Endothelial cell of umbilical vein (primary cell): ENCODE measurements around the gene KCNB1. TPM values are rescaled to one million over a fixed set of nuclear protein-coding genes. Genes with fewer than 3 reads are reported as not detected.

Source experiments
- BruUV-seq: library from RNA; stranded (reverse); fragments of 400-500 nt; replicated peaks from 2 replicates; lab custom pipeline; 2021; lab: Mats Ljungman, UMichigan
- CTCF ChIA-PET: fragments of 300-600, 350-600 bp; sonication (Branson Sonifier 250); formaldehyde crosslinking; loops from one replicate; lab custom pipeline; 2021; ENCODE audit warnings: antibody characterized with exemption, inconsistent platforms; lab: Charles Lee
- POLR2A ChIA-PET: fragments of 300-600, 350-600 bp; sonication (Branson Sonifier 250); formaldehyde crosslinking; loops from one replicate; lab custom pipeline; 2021; ENCODE audit warnings: antibody characterized with exemption, inconsistent platforms; lab: Charles Lee
- DNase-seq: peaks from one replicate; pipeline ENCODE4 v3.0.0-alpha.2; 2011; ENCODE audit warnings: low read depth, low spot score
- FAIRE-seq: peaks from 2 replicates; lab custom pipeline; 2011; peaks lifted over from hg19 to GRCh38; lab: Jason Lieb, UNC
- H2AFZ ChIP-seq: 2 replicates; pipeline ENCODE4 v1.6.0; 2012; ENCODE audit warnings: low read depth, low read length, control low read depth, inconsistent platforms
- H3K27ac ChIP-seq: 2 replicates; pipeline ENCODE4 v1.5.1; 2011; ENCODE audit warnings: low read depth, mild to moderate bottlenecking, control low read depth, low read length, moderate library complexity; ENCODE audit not compliant: insufficient read depth
- H3K27me3 ChIP-seq, 2 experiments: 2 replicates each; pipeline versions ENCODE4 v1.6.0 to v1.6.1; 2011; ENCODE audit warnings: low read length in 2 of 2, mixed read lengths in 1 of 2; ENCODE audit not compliant: control insufficient read depth in 2 of 2, insufficient read depth in 2 of 2
- H3K36me3 ChIP-seq, 2 experiments: 2 replicates in 1 of 2; 3 replicates in 1 of 2; pipeline ENCODE4 v1.5.1; 2011; ENCODE audit warnings: low read length in 2 of 2, mild to moderate bottlenecking in 1 of 2, moderate library complexity in 1 of 2; ENCODE audit not compliant: control insufficient read depth in 2 of 2, insufficient read depth in 2 of 2; ENCODE audit errors: extremely low read depth in 1 of 2
- H3K4me1 ChIP-seq: 3 replicates; pipeline ENCODE4 v1.5.1; 2011; ENCODE audit warnings: mild to moderate bottlenecking, low read length; ENCODE audit not compliant: control insufficient read depth, insufficient read depth; ENCODE audit errors: extremely low read depth
- H3K4me2 ChIP-seq: 2 replicates; pipeline ENCODE4 v1.6.1; 2011; ENCODE audit warnings: low read length, control low read depth, mixed read lengths; ENCODE audit not compliant: insufficient read depth
- H3K4me3 ChIP-seq, 3 experiments: fragments of 200-600 bp in 1 of 3; sonication (generic), shearing (Covaris generic) in 1 of 3; replicated peaks in 1 of 3; 2 replicates each; pipeline ENCODE4 v1.5.1; 2011 to 2016; ENCODE audit warnings: control low read depth in 3 of 3, low read length in 3 of 3, mild to moderate bottlenecking in 2 of 3, inconsistent platforms in 1 of 3, low read depth in 1 of 3, moderate library complexity in 1 of 3; ENCODE audit not compliant: insufficient read depth in 1 of 3
- H3K79me2 ChIP-seq: 2 replicates; pipeline ENCODE4 v1.6.0; 2012; ENCODE audit warnings: low read length, inconsistent platforms; ENCODE audit not compliant: control insufficient read depth, insufficient read depth
- H3K9ac ChIP-seq: replicated peaks from 2 replicates; pipeline ENCODE3; 2011; ENCODE audit warnings: low read length, control low read depth; ENCODE audit not compliant: insufficient read depth; ENCODE audit errors: extremely low read depth
- H3K9me1 ChIP-seq: replicated peaks from 3 replicates; pipeline ENCODE4 v1.6.0; 2011; ENCODE audit warnings: mild to moderate bottlenecking, low read length; ENCODE audit not compliant: control insufficient read depth, insufficient read depth; ENCODE audit errors: extremely low read depth
- H3K9me3 ChIP-seq: replicated peaks from 2 replicates; pipeline ENCODE4 v1.5.1; 2012; ENCODE audit warnings: low read length, inconsistent platforms; ENCODE audit not compliant: control insufficient read depth, insufficient read depth
- H4K20me1 ChIP-seq: replicated peaks from 2 replicates; pipeline ENCODE3; 2011; ENCODE audit warnings: mild to moderate bottlenecking, low read length; ENCODE audit not compliant: control insufficient read depth, insufficient read depth; ENCODE audit errors: extremely low read depth
- EZH2 ChIP-seq: IDR thresholded peaks from 2 replicates; pipeline ENCODE4 v1.6.1; 2012; ENCODE audit warnings: borderline replicate concordance, low read depth, mild to moderate bottlenecking, moderate library complexity, low read length, inconsistent platforms; ENCODE audit not compliant: severe bottlenecking
- FOS ChIP-seq: IDR thresholded peaks from 2 replicates; pipeline ENCODE4 v1.6.1; 2011; ENCODE audit warnings: mild to moderate bottlenecking, low read length, moderate library complexity, borderline replicate concordance; ENCODE audit not compliant: insufficient read depth
- GATA2 ChIP-seq: IDR thresholded peaks from 2 replicates; pipeline ENCODE4 v1.7.0; 2011; ENCODE audit warnings: low read depth, mild to moderate bottlenecking, moderate library complexity, mixed read lengths, low read length; ENCODE audit not compliant: insufficient read length, insufficient read depth
- JUN ChIP-seq: IDR thresholded peaks from 2 replicates; pipeline ENCODE4 v1.6.1; 2011; ENCODE audit warnings: borderline replicate concordance, low read depth; ENCODE audit not compliant: insufficient read length, insufficient read depth
- MAX ChIP-seq: IDR thresholded peaks from 2 replicates; pipeline ENCODE4 v1.6.1; 2011; ENCODE audit not compliant: insufficient read depth, insufficient read length
- MYC ChIP-seq: IDR thresholded peaks from one replicate; pipeline ENCODE4 v1.6.1; 2011; ENCODE audit warnings: mild to moderate bottlenecking, low read depth, low read length
- POLR2A ChIP-seq: IDR thresholded peaks from 2 replicates; pipeline ENCODE4 v1.6.1; 2012; ENCODE audit warnings: low read depth, mild to moderate bottlenecking, control low read depth, low read length
- POLR2AphosphoS5 ChIP-seq: IDR thresholded peaks from 2 replicates; pipeline ENCODE4 v1.6.1; 2012; ENCODE audit warnings: low read depth, mild to moderate bottlenecking, control low read depth, low read length, moderate library complexity; ENCODE audit not compliant: insufficient read depth
- dilution Hi-C: fragments of 300-500 bp; cut with MboI; formaldehyde crosslinking; loops from one replicate; pipeline ENCODE4 v1.15.0; 2019; ENCODE audit warnings: low sequenced_read_pairs; ENCODE audit not compliant: extremely low pct_ligation_motif_present
- intact Hi-C: fragments of 100-400 bp; cut with micrococcal nuclease; formaldehyde crosslinking; loops from one replicate; pipeline ENCODE4 v1.10.0; 2022
- polyA plus RNA-seq, 4 experiments: library from polyadenylated mRNA; depleted of rRNA in 3 of 4; stranded (reverse) in 3 of 4; unstranded in 1 of 4; fragments of >200 nt; gene quantifications; 2 replicates each; pipeline versions ENCODE4 v1.2.1 to v1.2.3, GENCODE V29; 2011 to 2012; ENCODE audit warnings: missing spikeins in 1 of 4
- total RNA-seq: library from RNA; stranded (reverse); gene quantifications from 2 replicates; pipeline ENCODE4 v1.2.3, GENCODE V29; 2021
- TF ChIP-seq, protein P1 (sequence below), 2 donors: IDR thresholded peaks; 1 replicate in 1 of 2; 2 replicates in 1 of 2; pipeline ENCODE4 v1.5.1; 2011; ENCODE audit warnings: low read length in 2 of 2, mild to moderate bottlenecking in 2 of 2, moderate library complexity in 2 of 2, control low read depth in 1 of 2, inconsistent platforms in 1 of 2, low read depth in 1 of 2; ENCODE audit not compliant: insufficient read depth in 1 of 2; ENCODE audit errors: extremely low read depth in 1 of 2

KCNB1 gene
- total and polyA plus RNA-seq, 2 donors (not counting 3 experiments of a cell fraction or from before 2014, with no cell fraction given), result not detected

- Histone ChIP-seq H3K9me1 (no peaks in the 10 kb centered on the region), H3K9ac (no peak overlapping the region), H2AFZ (no peak overlapping the region), H3K79me2 (no peaks in the 10 kb centered on the region), H3K36me3 (no peaks in the 10 kb centered on the region), H3K9me3 (no peaks in the 10 kb centered on the region), H3K4me3 (no peak overlapping the region), H3K27ac (no peak overlapping the region), H3K4me1 (no peaks in the 10 kb centered on the region), H3K27me3 (peaks cover 16 to 21% of the 10 kb centered on the region in 2 experiments), H3K4me2 (no peak overlapping the region), H4K20me1 (no peaks in the 10 kb centered on the region)
- CTCF ChIA-PET, result interaction anchor here (1.0 to 4.0 kb wide), 2 partner anchors 102 to 105 kb away, joined by 3 to 93 read pairs; no protein-coding TSS in a partner anchor
- BruUV-seq, result no TSS peak
- FAIRE-seq (no peak), DNase-seq (no peak)
- TF ChIP-seq GATA2 (no peak), EZH2 (no peak), FOS (no peak), JUN (no peak), POLR2A (no peak), POLR2AphosphoS5 (no peak), MYC (no peak), MAX (no peak)
- TF ChIP-seq, protein P1, sequence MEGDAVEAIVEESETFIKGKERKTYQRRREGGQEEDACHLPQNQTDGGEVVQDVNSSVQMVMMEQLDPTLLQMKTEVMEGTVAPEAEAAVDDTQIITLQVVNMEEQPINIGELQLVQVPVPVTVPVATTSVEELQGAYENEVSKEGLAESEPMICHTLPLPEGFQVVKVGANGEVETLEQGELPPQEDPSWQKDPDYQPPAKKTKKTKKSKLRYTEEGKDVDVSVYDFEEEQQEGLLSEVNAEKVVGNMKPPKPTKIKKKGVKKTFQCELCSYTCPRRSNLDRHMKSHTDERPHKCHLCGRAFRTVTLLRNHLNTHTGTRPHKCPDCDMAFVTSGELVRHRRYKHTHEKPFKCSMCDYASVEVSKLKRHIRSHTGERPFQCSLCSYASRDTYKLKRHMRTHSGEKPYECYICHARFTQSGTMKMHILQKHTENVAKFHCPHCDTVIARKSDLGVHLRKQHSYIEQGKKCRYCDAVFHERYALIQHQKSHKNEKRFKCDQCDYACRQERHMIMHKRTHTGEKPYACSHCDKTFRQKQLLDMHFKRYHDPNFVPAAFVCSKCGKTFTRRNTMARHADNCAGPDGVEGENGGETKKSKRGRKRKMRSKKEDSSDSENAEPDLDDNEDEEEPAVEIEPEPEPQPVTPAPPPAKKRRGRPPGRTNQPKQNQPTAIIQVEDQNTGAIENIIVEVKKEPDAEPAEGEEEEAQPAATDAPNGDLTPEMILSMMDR (IDR thresholded peaks at IDR 0.05; ENCODE audit: extremely low read depth in 1 of 2, insufficient read depth in 1 of 2, low read depth in 1 of 2, low read length in 2 of 2), result no peak
- POLR2A ChIA-PET, result no interaction called here
- dilution Hi-C loops, result no loop called here
- intact Hi-C loops, result no loop called here
Observed at GRCh38 chr20:49486064-49486463, 3.6 kb upstream of the KCNB1 start.
